GM19452 (cell line): ENCODE data around the gene EARS2.
A peak's percentile ranks its signal among the peaks of the same experiment; 100 is the strongest.
"Not testable (repeated sequence)": the region's sequence is repeated elsewhere in the genome, so short reads cannot be mapped to it uniquely, and the experiment has no call there.

Source experiments
- ATAC-seq: cut with Tn5 transposase; IDR thresholded peaks from one replicate; pipeline ENCODE4 v1.9.1; 2021; ENCODE audit not compliant: unreplicated experiment

The EARS2 gene

GRCh38 chr16:23556881-23557778 lies at the start of gene EARS2, which contains the start of gene UBFD1:
TSS of gene EARS2 (minus strand) at chr16:23557350. CDS start at chr16:23557343, 7 bp downstream.
TSS of gene UBFD1 (plus strand) at chr16:23557727. CDS start at chr16:23557743, 16 bp downstream.
- ATAC-seq, result peak; percentile 88

GRCh38 chr16:23597003-23597756 lies 40.0 kb upstream of the EARS2 start:
- ATAC-seq, result no peak

GRCh38 chr16:23595951-23596720 lies 39.0 kb upstream of the EARS2 start, which contains the start of gene NDUFAB1:
TSS of gene NDUFAB1 (minus strand) at chr16:23596316. CDS start at chr16:23596290, 26 bp downstream.
- peak; percentile 93 for ATAC-seq

- ATAC-seq, result no peak
Observed at GRCh38 chr16:23595246-23595950, 38.2 kb upstream of the EARS2 start.

GRCh38 chr16:23594186-23594585 lies 37.0 kb upstream of the EARS2 start:
- ATAC-seq, result no peak

GRCh38 chr16:23590181-23590580 lies 33.0 kb upstream of the EARS2 start:
- no peak for ATAC-seq

GRCh38 chr16:23587726-23588125 lies 30.6 kb upstream of the EARS2 start:
- no peak for ATAC-seq

- ATAC-seq, result no peak
Observed at GRCh38 chr16:23584186-23585076, 27.3 kb upstream of the EARS2 start.

- not testable (repeated sequence) for ATAC-seq
Observed at GRCh38 chr16:23583271-23583670, 26.1 kb upstream of the EARS2 start.

GRCh38 chr16:23581764-23582163 lies 24.6 kb upstream of the EARS2 start:
- ATAC-seq, result no peak

GRCh38 chr16:23580391-23580790 lies 23.2 kb upstream of the EARS2 start:
- no peak for ATAC-seq

GRCh38 chr16:23579371-23579770 lies 22.2 kb upstream of the EARS2 start:
- ATAC-seq, result no peak

GRCh38 chr16:23578101-23578830 lies 21.1 kb upstream of the EARS2 start:
- no peak for ATAC-seq

- ATAC-seq, result no peak
Observed at GRCh38 chr16:23577493-23577892, 20.3 kb upstream of the EARS2 start.

GRCh38 chr16:23575834-23576233 lies 18.7 kb upstream of the EARS2 start:
- no peak for ATAC-seq

- ATAC-seq, result no peak
Observed at GRCh38 chr16:23573817-23574216, 16.7 kb upstream of the EARS2 start.

GRCh38 chr16:23572394-23572793 lies 15.2 kb upstream of the EARS2 start:
- no peak for ATAC-seq

GRCh38 chr16:23571895-23572294 lies 14.7 kb upstream of the EARS2 start:
- ATAC-seq, result no peak
